Ascending aorta (tissue), 2 donors: ENCODE results near the gene P3H4. TPM values are rescaled to one million over a fixed set of nuclear protein-coding genes. Genes with fewer than 3 reads are reported as not detected.

Experiments used
- DNase-seq, 2 donors: peaks; one replicate each; pipeline ENCODE4 v3.0.0-alpha.2; 2019; ENCODE audit warnings: low spot score in 2 of 2
- H3K27ac ChIP-seq, 2 donors: fragments of 200-600 bp; sonication (generic); one replicate each; pipeline ENCODE4 v1.5.1; 2016 to 2017; ENCODE audit warnings: mild to moderate bottlenecking in 1 of 2
- H3K27me3 ChIP-seq: fragments of 200-600 bp; sonication (generic); one replicate; pipeline ENCODE4 v1.5.1; 2017
- H3K36me3 ChIP-seq, 2 donors: fragments of 200-600 bp; sonication (generic); one replicate each; pipeline ENCODE4 v1.5.1; 2016
- H3K4me1 ChIP-seq, 2 donors: fragments of 200-600 bp; sonication (generic); one replicate each; pipeline ENCODE4 v1.5.1; 2016 to 2017; ENCODE audit warnings: mild to moderate bottlenecking in 1 of 2
- H3K4me3 ChIP-seq, 2 donors: fragments of 200-600 bp; sonication (generic); one replicate each; pipeline ENCODE4 v1.5.1; 2016 to 2017; ENCODE audit warnings: mild to moderate bottlenecking in 1 of 2
- H3K9me3 ChIP-seq, 2 donors: fragments of 200-600 bp; sonication (generic); one replicate each; pipeline ENCODE4 v1.5.1; 2016
- CTCF ChIP-seq, 3 experiments: fragments of 200-600 bp in 2 of 3; fragments of 450-650 bp in 1 of 3; sonication (generic) in 2 of 3; IDR thresholded peaks; one replicate each; pipeline ENCODE4 v1.5.1; 2016 to 2019; ENCODE audit warnings: antibody characterized with exemption in 3 of 3, mild to moderate bottlenecking in 1 of 3, moderate library complexity in 1 of 3
- intact Hi-C: fragments of 100-400 bp; cut with DNase I; formaldehyde crosslinking; loops from one replicate; pipeline ENCODE4 v1.15.1; 2023
- total RNA-seq: library from RNA; depleted of rRNA; stranded (reverse); fragments of >200 nt; gene quantifications from one replicate; pipeline ENCODE4 v1.1.0, GENCODE V29; 2016

Gene P3H4
- total RNA-seq, 1 donor from 2014 or later: 61.4 TPM

- no peak overlapping the region for H3K27ac ChIP-seq
- H3K27me3 ChIP-seq: no peaks in the 10 kb centered on the region
- H3K9me3 ChIP-seq: no peaks in the 10 kb centered on the region
- peaks cover 39% of the 10 kb centered on the region in 2 donors for H3K36me3 ChIP-seq
- no peak overlapping the region for H3K4me3 ChIP-seq
- H3K4me1 ChIP-seq: peaks cover 7 to 14% of the 10 kb centered on the region in 2 donors
- intact Hi-C loops: loop anchor here (2.0 kb wide), 2 partner anchors 14 to 28 kb away; partner anchors contain the start of gene JUP
- no peak for DNase-seq
- TF ChIP-seq CTCF (IDR thresholded peaks at IDR 0.05): no peak
Measured at GRCh38 chr17:41772586-41773189, 39.1 kb downstream of the P3H4 start.

GRCh38 chr17:41772218-41772585, 39.5 kb downstream of the P3H4 start:
- intact Hi-C loops: loop anchor here (2.0 kb wide), 2 partner anchors 15 to 29 kb away; partner anchors contain the start of gene JUP

GRCh38 chr17:41771389-41772206, 40.2 kb downstream of the P3H4 start:
- DNase-seq: no peak
- intact Hi-C loops: loop anchor here (2.0 kb wide), 2 partner anchors 15 to 29 kb away; partner anchors contain the start of gene JUP
- Histone ChIP-seq H3K27ac (no peak overlapping the region), H3K4me1 (peaks cover 3 to 6% of the 10 kb centered on the region in 2 donors), H3K9me3 (no peaks in the 10 kb centered on the region), H3K36me3 (peaks cover 45 to 50% of the 10 kb centered on the region in 2 donors), H3K4me3 (no peak overlapping the region), H3K27me3 (no peaks in the 10 kb centered on the region)
- no peak for TF ChIP-seq CTCF (IDR thresholded peaks at IDR 0.05)

More at GRCh38 chr17:41772218-41772585, 39.5 kb downstream of the P3H4 start:
- no peak for DNase-seq
- Histone ChIP-seq H3K4me3 (no peak overlapping the region), H3K27ac (no peak overlapping the region), H3K4me1 (peaks cover 3 to 9% of the 10 kb centered on the region in 2 donors), H3K36me3 (peaks cover 43 to 44% of the 10 kb centered on the region in 2 donors), H3K9me3 (no peaks in the 10 kb centered on the region), H3K27me3 (no peaks in the 10 kb centered on the region)
- no peak for TF ChIP-seq CTCF (IDR thresholded peaks at IDR 0.05)

- no peak for TF ChIP-seq CTCF (IDR thresholded peaks at IDR 0.05)
- H3K36me3 ChIP-seq: peaks cover 51 to 65% of the 10 kb centered on the region in 2 donors
- no peak overlapping the region for H3K4me3 ChIP-seq
- H3K4me1 ChIP-seq: peaks cover 3 to 6% of the 10 kb centered on the region in 2 donors
- no peaks in the 10 kb centered on the region for H3K27me3 ChIP-seq
- H3K27ac ChIP-seq: no peak overlapping the region
- DNase-seq: no peak
- no peaks in the 10 kb centered on the region for H3K9me3 ChIP-seq
- intact Hi-C loops: no loop called here
Measured at GRCh38 chr17:41769985-41770384, 41.8 kb downstream of the P3H4 start.

GRCh38 chr17:41769346-41769862, 42.3 kb downstream of the P3H4 start:
- no peak for DNase-seq
- TF ChIP-seq CTCF (IDR thresholded peaks at IDR 0.05): no peak
- Histone ChIP-seq H3K4me3 (no peak overlapping the region), H3K27ac (no peak overlapping the region), H3K27me3 (no peaks in the 10 kb centered on the region), H3K4me1 (peaks cover 3 to 6% of the 10 kb centered on the region in 2 donors), H3K9me3 (no peaks in the 10 kb centered on the region), H3K36me3 (peaks cover 56 to 71% of the 10 kb centered on the region in 2 donors)
- intact Hi-C loops: no loop called here
